ENCODE measurements around the gene SPATA31D4.

The SPATA31D4 gene

DNA sequence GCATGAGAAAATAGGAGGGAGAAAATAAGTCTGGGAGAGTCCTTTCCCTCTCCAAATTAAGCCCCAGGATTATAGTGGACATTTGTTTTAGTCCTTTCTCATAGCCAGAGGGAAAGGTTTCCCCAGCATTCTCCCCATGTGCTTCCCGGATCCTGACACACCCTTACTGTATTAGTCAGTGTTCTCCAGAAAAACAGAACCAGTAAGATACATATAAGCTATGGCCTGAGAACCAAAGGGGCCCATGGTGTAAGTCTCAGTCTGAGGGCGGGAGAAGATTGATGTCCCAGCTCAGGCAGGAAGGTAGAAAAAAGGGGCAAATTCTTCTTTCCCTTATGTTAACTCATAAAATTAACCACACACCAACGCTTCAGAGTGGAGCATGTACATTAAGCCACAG is 25.6 kb upstream of the SPATA31D4 start:
- Histone ChIP-seq H3K27ac (ENCODE audit: extremely low read depth, low read depth, low read length) (no peak overlapping the region), H3K4me1 (ENCODE audit: control insufficient read depth, insufficient read depth, low read length) (no peaks in the 10 kb centered on the region), H3K4me3 (ENCODE audit: low read depth, low read length) (no peak overlapping the region), H3K36me3 (ENCODE audit: control insufficient read depth in 2 of 2, insufficient read depth in 1 of 2, low read length in 2 of 2) (no peaks in the 10 kb centered on the region), H3K9me3 (ENCODE audit: control insufficient read depth, insufficient read depth, low read depth, low read length) (no peaks in the 10 kb centered on the region)
- POLR2A ChIA-PET = no interaction called here
- CTCF ChIA-PET = no interaction called here
- no peak for TF ChIP-seq ZNF76 (tag by site-specific recombination; IDR thresholded peaks at IDR 0.05; ENCODE audit: borderline replicate concordance, low read depth)
- no peak for TF ChIP-seq ZNF266 (tag by site-specific recombination; IDR thresholded peaks at IDR 0.05; ENCODE audit: low read depth)
- TF ChIP-seq ZNF221 (tag by site-specific recombination; IDR thresholded peaks at IDR 0.05; ENCODE audit: borderline replicate concordance) = no peak
- no peak for TF ChIP-seq ZNF19 (tag by site-specific recombination; IDR thresholded peaks at IDR 0.05; ENCODE audit: low read depth)
- TF ChIP-seq ZNF140 (tag by site-specific recombination; IDR thresholded peaks at IDR 0.05) = no peak
- TF ChIP-seq OSR2 (tag by site-specific recombination; IDR thresholded peaks at IDR 0.05) = no peak
- no peak for TF ChIP-seq ZNF792 (tag by site-specific recombination; IDR thresholded peaks at IDR 0.05)
- no peak for TF ChIP-seq SALL2 (tag by site-specific recombination; IDR thresholded peaks at IDR 0.05; ENCODE audit: borderline replicate concordance)
- no peak for TF ChIP-seq ZNF10 (tag by site-specific recombination; IDR thresholded peaks at IDR 0.05)
- no peak for TF ChIP-seq ZFHX2 (tag by site-specific recombination; conservative IDR thresholded peaks at IDR 0.05)

DNA sequence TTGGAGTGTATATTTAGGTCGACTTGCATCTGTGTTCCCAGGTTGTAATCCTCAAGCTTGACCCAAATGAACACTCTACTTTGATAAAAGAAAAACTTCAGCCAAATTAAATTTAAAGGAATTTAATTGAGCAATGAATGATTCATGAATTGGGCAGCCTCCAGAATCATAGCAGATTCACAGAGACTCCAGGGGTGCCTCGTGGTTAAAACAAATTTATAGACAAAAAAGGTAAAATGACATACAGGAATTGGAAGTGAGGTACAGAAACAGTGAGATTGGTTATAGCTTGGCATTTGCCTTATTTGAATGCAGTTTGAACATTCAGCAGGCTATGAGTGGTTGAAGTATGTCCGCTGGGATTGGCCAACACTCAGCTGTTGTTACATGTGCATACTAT is 21.6 kb upstream of the SPATA31D4 start:
- Histone ChIP-seq H3K4me3 (ENCODE audit: low read depth, low read length) (no peak overlapping the region), H3K4me1 (ENCODE audit: control insufficient read depth, insufficient read depth, low read length) (no peaks in the 10 kb centered on the region), H3K36me3 (ENCODE audit: control insufficient read depth in 2 of 2, insufficient read depth in 1 of 2, low read length in 2 of 2) (no peaks in the 10 kb centered on the region), H3K27ac (ENCODE audit: extremely low read depth, low read depth, low read length) (no peak overlapping the region), H3K9me3 (ENCODE audit: control insufficient read depth, insufficient read depth, low read depth, low read length) (no peaks in the 10 kb centered on the region)
- TF ChIP-seq ZNF621 (tag by site-specific recombination; IDR thresholded peaks at IDR 0.05) = no peak
- no peak for TF ChIP-seq OVOL3 (tag by site-specific recombination; IDR thresholded peaks at IDR 0.05)
- TF ChIP-seq ZNF549 (tag by site-specific recombination; IDR thresholded peaks at IDR 0.05) = peak; percentile 87
- ChIA-PET POLR2A (no interaction called here), CTCF (no interaction called here)

DNA sequence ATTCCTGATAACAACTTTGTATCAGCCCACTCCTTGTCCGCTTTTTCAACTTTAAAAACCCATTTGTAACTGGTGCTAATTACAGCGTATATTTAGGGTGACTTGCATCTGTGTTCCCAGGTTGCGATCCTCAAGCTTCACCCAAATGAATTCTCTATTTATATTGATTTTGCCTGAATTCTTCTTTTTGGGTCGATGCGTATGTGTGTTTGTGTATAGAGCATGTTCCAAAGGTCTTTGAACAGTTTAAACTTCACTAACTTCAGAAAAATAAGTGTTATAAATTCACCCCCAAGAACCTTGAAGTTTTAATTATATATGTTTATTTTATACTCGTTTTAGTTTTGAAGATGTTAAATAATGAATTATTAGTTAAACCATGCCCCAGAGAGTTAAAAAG is 16.1 kb upstream of the SPATA31D4 start:
- Histone ChIP-seq H3K27ac (ENCODE audit: extremely low read depth, low read depth, low read length) (no peak overlapping the region), H3K4me3 (ENCODE audit: low read depth, low read length) (no peak overlapping the region), H3K9me3 (ENCODE audit: control insufficient read depth, insufficient read depth, low read depth, low read length) (no peaks in the 10 kb centered on the region), H3K36me3 (ENCODE audit: control insufficient read depth in 2 of 2, insufficient read depth in 1 of 2, low read length in 2 of 2) (no peaks in the 10 kb centered on the region), H3K4me1 (ENCODE audit: control insufficient read depth, insufficient read depth, low read length) (no peaks in the 10 kb centered on the region)
- POLR2A ChIA-PET = no interaction called here
- TF ChIP-seq ZNF350 (tag by site-specific recombination; IDR thresholded peaks at IDR 0.05) = no peak
- no peak for TF ChIP-seq ZNF174 (tag by site-specific recombination; IDR thresholded peaks at IDR 0.05)
- no peak for TF ChIP-seq ZNF621 (tag by site-specific recombination; IDR thresholded peaks at IDR 0.05)
- TF ChIP-seq, protein P1, sequence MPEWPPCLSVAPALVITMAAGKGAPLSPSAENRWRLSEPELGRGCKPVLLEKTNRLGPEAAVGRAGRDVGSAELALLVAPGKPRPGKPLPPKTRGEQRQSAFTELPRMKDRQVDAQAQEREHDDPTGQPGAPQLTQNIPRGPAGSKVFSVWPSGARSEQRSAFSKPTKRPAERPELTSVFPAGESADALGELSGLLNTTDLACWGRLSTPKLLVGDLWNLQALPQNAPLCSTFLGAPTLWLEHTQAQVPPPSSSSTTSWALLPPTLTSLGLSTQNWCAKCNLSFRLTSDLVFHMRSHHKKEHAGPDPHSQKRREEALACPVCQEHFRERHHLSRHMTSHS (tag by site-specific recombination; IDR thresholded peaks at IDR 0.05) = no peak
- no peak for TF ChIP-seq ZNF629 (tag by site-specific recombination; IDR thresholded peaks at IDR 0.05)
- TF ChIP-seq GLIS1 (tag by site-specific recombination; IDR thresholded peaks at IDR 0.05) = no peak
- no peak for TF ChIP-seq ZNF335 (tag by site-specific recombination; conservative IDR thresholded peaks at IDR 0.05)
- TF ChIP-seq ZNF555 (tag by site-specific recombination; conservative IDR thresholded peaks at IDR 0.05) = no peak
- TF ChIP-seq ZNF292 (tag by site-specific recombination; IDR thresholded peaks at IDR 0.05; ENCODE audit: borderline replicate concordance, low read depth) = no peak
- no peak for TF ChIP-seq ZEB2 (tag by site-specific recombination; IDR thresholded peaks at IDR 0.05)
- TF ChIP-seq, protein P2, sequence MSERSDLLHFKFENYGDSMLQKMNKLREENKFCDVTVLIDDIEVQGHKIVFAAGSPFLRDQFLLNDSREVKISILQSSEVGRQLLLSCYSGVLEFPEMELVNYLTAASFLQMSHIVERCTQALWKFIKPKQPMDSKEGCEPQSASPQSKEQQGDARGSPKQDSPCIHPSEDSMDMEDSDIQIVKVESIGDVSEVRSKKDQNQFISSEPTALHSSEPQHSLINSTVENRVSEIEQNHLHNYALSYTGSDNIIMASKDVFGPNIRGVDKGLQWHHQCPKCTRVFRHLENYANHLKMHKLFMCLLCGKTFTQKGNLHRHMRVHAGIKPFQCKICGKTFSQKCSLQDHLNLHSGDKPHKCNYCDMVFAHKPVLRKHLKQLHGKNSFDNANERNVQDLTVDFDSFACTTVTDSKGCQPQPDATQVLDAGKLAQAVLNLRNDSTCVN (tag by site-specific recombination; optimal IDR thresholded peaks at IDR 0.05) = no peak
- no peak for TF ChIP-seq ZNF654 (tag by site-specific recombination; IDR thresholded peaks at IDR 0.05; ENCODE audit: low read depth)
- TF ChIP-seq, protein P3, sequence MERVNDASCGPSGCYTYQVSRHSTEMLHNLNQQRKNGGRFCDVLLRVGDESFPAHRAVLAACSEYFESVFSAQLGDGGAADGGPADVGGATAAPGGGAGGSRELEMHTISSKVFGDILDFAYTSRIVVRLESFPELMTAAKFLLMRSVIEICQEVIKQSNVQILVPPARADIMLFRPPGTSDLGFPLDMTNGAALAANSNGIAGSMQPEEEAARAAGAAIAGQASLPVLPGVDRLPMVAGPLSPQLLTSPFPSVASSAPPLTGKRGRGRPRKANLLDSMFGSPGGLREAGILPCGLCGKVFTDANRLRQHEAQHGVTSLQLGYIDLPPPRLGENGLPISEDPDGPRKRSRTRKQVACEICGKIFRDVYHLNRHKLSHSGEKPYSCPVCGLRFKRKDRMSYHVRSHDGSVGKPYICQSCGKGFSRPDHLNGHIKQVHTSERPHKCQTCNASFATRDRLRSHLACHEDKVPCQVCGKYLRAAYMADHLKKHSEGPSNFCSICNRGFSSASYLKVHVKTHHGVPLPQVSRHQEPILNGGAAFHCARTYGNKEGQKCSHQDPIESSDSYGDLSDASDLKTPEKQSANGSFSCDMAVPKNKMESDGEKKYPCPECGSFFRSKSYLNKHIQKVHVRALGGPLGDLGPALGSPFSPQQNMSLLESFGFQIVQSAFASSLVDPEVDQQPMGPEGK (tag by site-specific recombination; IDR thresholded peaks at IDR 0.05) = no peak
- CTCF ChIA-PET = no interaction called here

Data from HEK293 (cell line).